Activated CD4-positive, CD25-positive, alpha-beta regulatory T cell treated with anti-CD3 and anti-CD28 coated beads, Interleukin-2, amount 50 U/mL, for 72 hours (primary cell): ENCODE results near the gene IL10RB.

ENCODE experiments used
- DNase-seq: peaks from one replicate; pipeline ENCODE4 v3.0.0; 2021

The IL10RB gene

DNA sequence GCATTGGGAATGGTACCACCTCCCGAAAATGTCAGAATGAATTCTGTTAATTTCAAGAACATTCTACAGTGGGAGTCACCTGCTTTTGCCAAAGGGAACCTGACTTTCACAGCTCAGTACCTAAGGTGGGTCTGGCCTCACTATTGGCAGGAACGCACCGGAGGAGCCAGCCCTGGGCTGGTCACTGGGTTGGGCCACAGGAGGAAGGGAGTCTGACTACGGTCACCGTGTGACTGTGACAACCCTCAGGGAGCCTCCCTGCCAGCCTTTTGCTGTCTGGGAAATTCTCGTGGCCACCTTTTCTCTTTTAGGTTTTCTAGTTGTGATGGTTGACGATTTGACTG lies 2.2 kb downstream of the IL10RB start:
- DNase-seq, result no peak

GRCh38 chr21:33268737-33269441 lies 2.7 kb downstream of the IL10RB start:
- DNase-seq, result peak; percentile 54

- no peak for DNase-seq
Observed at GRCh38 chr21:33270986-33271385, 4.8 kb downstream of the IL10RB start.

DNA sequence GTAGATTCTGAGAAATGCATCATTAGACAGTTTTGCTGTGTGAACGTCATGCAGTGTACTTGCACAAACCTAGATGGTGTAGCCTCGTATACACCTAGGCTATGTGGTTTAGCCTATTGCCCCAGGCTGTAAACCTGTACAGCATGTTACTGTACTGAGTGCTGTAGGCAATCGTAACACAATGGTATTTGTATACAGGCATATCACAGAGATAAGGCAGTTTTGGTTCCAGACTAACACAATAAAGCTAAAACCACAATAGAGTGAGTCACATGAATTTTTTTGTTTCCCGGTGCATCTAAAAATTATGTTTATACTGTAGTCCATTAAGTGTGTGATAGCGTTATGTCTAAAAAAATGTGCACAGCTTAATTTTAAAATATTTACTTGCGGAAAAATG lies 6.9 kb downstream of the IL10RB start:
- no peak for DNase-seq

- no peak for DNase-seq
Observed at GRCh38 chr21:33278721-33279120, 12.6 kb downstream of the IL10RB start.

GRCh38 chr21:33279330-33279820 lies 13.2 kb downstream of the IL10RB start:
- no peak for DNase-seq

DNA sequence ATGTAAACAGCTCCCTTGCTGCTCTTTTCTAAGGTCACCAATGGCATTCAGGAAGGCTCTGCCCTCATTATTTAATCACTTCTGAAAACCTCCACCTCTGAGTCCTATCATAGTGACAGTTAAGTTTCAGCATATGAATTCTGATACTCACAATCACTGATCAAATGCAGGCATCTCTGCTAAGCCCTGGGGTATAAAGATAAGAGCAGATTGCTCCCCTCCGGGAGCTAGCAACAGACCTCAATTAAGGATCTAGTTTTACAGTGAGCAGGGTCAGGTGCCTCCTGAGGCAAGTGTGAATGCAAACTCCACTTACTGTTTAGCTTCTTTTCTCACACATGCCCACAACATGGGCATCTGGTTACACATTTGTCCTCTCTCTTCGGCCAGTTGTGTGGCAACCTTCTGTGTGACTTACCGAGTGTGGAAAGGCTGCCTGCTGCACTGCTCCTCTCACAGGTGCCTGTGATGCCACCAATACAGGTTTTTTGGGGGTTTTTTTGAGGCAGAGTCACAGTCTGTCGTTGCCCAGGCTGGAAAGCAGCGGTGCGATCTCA lies 15.0 kb downstream of the IL10RB start:
- no peak for DNase-seq

DNA sequence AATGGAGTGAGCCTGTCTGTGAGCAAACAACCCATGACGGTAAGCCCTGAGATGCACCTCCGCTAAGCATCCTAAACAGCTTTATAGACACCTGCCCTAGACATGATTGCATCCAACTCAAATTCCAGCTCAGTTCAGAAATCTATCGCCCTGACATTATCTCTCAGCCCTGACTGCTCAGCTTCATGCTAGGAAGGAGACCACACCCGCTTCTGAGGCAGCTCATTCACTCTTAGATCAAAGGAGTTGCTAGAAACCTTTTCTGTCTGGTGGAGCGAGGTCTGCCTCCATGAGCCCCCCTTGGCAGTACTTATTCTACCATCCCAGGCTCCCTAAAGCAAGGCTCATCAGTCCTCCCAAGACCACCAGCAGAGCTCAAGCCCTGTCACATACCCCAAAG lies 17.0 kb downstream of the IL10RB start:
- DNase-seq, result no peak

GRCh38 chr21:33286076-33286475 lies 19.9 kb downstream of the IL10RB start:
- no peak for DNase-seq

GRCh38 chr21:33286600-33287456 lies 20.7 kb downstream of the IL10RB start:
- DNase-seq, result no peak

DNA sequence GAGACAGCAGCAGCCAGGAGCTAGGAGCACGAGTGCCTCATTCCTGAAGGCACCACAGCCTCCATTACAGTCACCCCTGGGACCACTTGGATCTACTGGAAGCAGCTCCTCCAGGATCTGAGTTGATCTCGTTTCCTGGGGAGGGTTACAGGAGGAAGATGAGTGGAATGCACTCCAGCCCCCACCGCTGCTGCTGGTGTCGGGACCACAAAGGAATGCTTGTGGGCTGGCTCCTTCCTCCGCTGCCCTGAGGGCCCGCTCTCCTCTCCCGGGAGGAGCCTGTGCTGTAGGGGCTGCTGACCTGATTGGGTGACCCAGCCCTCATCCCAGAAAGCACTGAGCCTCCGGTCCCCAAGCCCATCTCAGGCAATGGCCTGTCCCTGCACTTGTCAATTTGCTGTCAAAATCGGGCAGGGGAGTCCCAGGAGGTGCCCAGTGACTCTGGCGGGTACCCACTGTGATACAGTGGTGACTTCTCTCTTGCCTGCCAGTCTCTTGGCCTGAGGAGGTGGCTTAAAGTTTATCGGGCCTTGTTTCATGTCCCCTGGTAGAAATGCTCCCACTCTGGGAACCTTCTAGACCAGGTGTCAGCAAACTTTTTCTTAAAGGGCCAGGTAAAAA lies 23.1 kb downstream of the IL10RB start:
- no peak for DNase-seq

DNA sequence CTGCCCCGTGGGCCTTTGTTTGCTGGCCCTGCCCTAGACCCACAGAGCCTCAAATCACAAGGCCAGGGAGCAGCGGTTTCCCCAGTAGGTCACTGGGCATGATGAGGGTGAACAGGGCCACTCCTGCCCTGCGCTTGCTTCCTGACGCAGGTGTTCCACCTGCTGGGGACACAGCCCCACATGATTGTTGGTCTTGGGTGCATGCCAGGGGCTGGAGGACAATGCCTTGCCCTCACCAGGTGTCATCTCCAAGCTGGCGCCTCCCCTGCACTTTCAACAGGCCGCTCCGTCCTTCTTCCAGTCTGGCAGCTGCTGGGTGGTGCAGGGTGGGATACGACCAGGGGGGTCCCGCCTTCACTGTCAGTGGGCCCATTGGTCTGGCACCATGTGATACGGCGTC lies 24.3 kb downstream of the IL10RB start:
- no peak for DNase-seq

GRCh38 chr21:33291686-33292085 lies 25.5 kb downstream of the IL10RB start:
- DNase-seq, result no peak

DNA sequence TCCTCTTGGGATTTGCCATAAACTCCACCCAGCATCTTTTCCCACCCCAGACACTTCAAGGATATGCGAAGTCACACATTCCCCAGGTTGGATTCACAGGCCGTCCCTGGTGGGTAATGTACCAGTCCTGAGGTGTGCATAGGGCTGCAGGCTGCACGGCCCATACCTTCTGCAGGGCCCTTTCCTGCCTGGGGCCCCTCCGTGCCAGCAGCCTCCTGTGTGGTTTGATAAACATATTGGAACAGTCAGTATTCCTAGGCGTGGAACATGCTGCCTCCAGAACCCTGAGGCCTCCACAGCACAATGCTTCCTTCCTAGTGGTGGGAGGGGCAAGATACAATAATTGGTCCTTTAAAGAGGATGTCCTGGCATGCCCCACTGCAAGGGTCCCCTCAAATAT lies 26.6 kb downstream of the IL10RB start:
- DNase-seq, result no peak

- no peak for DNase-seq
Observed at GRCh38 chr21:33293136-33293535, 27.0 kb downstream of the IL10RB start.

- DNase-seq, result no peak
Observed at GRCh38 chr21:33293811-33294216, 27.6 kb downstream of the IL10RB start.

- DNase-seq, result no peak
Observed at GRCh38 chr21:33296156-33296555, 30.0 kb downstream of the IL10RB start.

- DNase-seq, result no peak
Observed at GRCh38 chr21:33299181-33299752, 33.1 kb downstream of the IL10RB start.

DNA sequence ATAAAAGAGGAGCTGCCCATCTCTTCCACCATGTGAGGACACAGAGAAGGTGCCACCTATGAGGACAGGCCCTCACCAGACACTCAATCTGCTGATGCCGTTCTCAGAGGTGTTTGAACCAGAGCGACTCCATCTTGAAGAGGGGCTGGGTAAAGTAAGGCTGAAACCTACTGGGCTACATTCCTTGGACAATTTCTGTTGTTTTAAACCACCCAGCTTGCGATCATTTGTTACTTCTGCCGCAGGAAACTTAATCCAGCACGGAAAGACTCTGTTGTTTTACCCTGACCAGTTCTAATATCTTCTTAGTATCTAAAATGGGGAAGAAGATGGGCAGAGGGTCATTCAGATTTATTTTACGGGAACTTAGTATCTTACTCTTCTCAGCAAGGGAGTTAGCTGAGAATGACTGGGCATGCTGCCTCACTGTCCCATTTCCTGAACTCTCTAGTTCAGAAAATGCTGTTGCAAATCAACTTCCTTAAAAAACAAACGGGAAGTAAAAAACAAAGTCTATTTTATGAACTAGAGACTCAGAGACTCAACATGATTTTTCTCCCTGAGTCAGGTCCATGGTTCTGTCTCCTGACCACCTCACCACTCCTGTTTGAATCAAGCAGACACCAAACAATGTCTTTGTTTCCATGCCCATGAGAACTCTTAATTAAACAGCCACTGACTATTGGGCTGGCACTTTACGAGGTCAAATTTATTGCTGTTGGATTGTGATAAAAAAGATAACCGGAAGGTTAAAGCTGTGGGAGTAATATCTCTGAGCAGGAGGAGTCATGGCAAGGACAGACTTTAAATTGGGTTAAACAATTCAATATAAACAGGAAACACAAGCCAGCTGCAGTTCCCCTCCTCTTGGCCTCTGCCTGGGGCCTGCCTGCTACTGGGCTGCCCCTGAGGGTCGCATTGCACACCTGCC lies 34.8 kb downstream of the IL10RB start:
- DNase-seq, result no peak

- no peak for DNase-seq
Observed at GRCh38 chr21:33301632-33302002, 35.5 kb downstream of the IL10RB start.

GRCh38 chr21:33302055-33302454 lies 35.9 kb downstream of the IL10RB start:
- no peak for DNase-seq

DNA sequence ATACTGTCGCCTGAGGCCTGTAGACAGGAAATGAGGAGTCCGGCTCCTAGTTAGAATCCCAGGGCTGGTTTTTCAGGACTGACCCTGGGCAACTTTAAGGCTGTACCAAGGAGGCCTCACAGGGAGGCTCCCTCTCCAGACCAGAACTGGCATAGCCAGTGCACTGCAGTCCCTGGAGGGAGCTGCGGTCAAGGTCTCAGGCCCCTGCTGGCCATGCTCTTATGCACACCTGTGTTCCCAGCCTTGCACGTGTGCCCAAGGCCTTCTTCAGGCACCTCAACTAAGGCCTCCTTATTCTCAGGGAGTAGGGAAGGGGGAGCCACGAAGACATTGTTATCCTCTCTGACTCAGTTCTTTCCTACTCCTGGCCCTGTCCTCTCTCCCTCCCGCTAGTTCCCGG lies 36.6 kb downstream of the IL10RB start:
- DNase-seq, result no peak
